ENCODE results near the gene BAZ1A.
A peak's percentile ranks its signal among the peaks of the same experiment; 100 is the strongest.
"Not testable (repeated sequence)": the region's sequence is repeated elsewhere in the genome, so short reads cannot be mapped to it uniquely, and the experiment has no call there.

Gene BAZ1A

DNA sequence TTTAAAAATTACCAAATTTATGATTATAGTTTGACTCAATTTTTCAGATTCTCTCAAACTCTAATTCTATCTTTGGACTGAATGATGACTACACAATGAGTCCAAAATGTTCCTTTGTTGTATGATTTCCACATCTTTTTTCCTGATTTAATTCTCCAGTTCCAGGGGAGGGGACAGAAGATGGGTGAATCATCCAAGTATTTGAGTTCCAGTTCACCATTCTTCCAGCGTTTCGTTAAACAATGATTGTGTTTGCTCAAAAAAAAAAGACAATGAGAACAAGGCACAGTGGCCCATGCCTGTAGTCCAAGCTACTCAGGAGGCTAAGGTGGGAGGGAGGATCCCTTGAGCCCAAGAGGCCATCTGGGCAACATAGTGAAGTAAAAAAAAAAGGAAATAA, 23.8 kb downstream of the BAZ1A start:
- DNase-seq: no peak

DNA sequence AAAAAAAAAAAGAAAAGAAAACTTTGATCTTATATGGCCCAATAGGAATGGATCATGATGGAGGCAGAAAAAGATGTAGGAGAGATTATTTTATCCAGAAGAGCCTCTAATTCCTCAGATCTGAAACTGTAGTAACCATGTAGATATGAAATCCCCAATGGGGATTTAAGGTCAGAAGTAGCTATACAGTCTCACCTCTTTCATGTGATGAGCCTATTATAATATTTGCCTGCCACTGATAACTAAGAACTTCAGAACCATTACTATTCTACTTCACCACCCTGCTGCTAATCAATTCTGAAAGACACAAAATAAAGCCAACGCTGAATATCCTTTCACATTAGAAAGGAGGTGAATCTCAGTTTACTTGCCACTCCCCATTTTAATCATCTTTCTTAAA, 29.3 kb downstream of the BAZ1A start:
- no peak for DNase-seq

DNA sequence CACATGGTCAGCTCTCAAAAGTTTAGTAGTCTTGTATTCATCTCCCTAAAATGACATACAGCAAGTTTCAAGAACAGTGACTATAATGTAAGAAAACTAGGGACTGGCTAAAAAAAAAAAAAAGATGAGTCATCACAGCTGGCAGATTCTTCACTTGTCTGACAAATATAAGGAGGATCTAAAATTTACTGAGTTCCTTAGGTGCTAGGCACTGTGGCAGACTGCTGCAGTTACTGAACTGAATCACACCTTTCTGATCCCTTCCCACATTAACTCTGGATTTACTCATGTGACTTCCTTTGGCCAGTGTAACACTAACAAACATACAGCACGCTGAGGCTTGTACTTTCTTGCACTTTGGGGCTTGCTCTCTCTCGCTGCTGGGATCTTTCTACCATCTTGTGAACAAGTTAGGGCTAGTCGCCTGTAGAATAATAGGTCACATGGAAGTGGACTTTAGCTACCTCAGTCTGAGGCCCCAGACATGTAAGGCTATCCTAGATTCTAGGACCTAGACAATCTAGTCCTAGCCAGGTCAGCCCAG, 32.1 kb downstream of the BAZ1A start:
- no peak for DNase-seq

DNA sequence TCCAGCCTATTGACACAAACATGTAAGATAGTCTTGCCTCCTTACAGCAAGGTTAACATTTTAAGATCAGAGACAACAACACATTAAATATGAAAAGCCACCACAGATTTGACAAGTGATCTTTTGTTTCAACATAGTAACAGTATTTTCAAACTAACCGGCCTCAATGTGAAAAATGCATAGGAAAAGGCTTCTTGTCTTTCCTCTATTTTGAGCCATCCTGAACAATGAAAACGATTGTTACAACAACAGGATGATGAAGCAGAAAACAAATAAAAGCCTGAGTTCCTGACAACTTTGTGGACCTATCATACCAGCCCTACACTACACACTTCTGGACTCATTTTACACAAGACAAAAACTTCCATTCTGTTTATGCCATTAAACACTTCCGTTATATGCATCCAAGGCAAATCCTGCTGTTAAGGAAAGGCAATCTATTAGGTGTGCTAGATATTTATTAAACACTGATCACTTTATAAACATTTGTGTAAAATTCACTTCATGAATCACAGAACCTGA, 37.3 kb downstream of the BAZ1A start:
- no peak for DNase-seq

DNA sequence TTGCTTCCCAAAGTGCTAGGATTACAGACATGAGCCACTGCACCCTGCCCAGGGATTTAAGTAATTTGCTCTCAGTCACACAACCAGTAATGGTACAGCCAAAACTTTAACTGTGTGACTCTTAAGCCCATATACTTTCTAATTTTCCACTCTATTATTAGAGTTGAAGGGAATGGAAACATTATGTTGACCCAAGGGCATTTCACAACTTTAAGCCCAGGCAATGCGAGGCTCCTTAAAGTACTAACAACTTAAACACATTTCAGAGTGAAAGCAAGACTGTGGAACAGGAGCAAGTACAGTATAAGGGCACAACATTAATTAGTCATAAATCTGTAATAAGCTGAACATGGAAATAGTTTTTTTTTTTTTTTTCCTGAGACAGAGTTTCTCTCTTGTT, 39.8 kb downstream of the BAZ1A start:
- no peak for DNase-seq

DNA sequence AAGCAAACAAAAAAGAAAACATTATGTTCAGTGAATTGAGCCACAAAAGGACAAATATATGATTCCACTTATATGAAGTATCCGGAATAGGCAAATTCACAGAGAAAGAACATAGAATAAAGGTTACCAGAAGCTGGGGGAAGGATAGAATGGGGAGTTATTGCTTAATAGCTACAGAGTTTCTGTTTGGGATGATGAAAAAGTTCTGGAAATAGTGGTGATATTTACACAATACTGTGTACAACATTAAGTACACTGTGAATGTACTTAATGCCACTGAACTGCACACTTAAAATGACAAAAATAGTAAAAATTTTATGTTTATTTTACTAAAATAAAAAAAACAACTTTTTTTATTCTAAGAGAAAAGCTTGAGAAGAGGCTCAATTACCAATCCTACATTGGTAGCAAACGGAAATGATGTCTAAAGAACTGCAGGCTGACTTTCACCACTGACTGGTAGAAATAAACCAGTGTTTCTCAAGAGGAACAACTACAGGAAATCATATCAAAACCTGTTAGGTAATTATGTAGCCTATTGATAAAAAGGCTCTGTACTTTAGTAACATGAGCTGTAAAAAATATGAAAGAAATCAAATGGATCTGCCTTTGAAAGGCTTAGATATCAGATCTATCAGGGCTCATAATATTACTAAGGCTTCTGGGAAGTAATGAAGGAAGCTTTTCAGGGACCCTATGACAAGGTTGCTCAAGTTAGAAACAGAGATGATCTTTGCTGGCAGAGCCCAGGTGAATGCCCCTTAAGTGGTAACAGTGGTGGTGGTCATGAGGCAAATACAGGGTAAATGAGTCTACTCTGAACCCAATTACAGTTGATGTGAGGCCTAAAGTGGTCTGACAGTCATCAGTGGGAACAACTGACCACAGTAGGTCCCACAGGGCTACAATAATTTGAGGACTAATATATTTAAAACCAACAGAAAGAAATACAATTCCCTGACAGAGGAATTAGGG, 41.3 kb downstream of the BAZ1A start:
- DNase-seq: no peak

DNA sequence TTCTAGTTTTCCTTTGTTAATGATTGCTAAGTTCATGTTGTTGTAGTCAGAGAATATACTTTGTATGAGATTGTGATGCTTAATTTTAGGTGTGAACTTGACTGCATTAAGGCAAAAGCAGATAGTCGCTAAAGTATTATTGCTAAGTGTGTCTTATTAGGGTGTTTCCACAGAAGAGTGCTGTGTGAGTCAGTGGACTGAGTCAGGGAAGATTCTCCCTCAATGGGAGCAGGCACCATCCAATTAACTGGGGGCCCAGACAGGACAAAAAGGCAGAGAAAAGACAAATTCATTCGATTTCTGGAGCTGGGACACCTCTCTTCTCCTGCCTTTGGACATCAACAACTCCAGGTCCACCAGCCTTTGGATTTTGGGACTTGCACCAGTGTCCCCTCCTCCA, 48.5 kb downstream of the BAZ1A start:
- DNase-seq: no peak

DNA sequence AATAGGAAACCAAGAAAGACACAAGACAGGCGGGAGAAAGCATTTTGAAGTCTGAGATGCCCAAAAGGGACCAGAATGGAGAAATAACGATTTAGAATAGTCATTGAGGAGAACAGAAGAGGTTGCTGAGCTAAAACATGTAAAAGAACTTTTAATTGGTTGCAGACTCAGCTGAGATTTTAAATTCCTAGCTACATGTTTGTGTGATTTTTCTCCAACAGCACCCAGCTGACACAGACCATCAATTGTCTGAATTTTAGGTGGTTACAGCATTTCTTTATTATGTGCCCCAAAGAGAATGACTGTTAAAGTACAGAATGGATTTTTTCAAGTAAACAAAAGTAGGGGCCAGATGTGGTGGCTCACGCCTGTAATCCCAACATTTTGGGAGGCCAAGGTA, 50.3 kb downstream of the BAZ1A start:
- no peak for DNase-seq

DNA sequence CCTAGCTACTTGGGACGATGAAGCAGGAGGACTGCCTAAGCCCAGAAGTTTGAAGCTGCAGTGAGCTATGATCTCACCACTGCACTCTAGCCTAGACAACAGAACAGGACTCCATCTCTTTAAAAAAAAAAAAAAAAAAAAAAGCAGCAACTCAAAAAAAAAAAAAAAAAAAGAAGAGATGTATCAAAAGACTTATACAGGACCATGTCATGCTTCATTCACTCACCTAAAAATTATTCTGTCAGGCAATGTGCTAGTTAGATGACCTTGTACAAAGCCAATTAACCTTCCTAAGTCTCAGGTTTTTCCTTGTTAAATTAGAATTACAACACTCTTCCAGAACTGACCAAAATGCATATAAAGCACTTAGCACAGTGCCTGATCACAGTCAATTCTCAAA, 50.9 kb downstream of the BAZ1A start:
- no peak for DNase-seq

DNA sequence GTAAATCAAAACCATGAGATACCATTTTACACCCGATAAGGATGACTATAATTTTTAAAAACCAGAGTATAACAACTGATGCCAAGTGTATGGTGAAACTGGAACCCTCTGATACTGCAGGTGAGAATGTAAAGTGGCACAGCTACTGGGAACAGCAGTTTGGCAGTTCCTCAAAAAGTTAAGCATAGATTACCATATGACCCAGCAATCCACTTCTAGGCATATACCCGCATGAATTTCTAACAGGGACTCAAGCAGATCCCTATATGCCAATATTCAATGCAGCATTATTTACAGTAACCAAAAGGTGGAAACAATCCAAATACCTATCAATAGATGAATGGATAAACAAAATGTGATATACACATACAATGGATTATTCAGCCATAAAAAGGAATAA, 57.4 kb downstream of the BAZ1A start:
- no peak for DNase-seq

DNA sequence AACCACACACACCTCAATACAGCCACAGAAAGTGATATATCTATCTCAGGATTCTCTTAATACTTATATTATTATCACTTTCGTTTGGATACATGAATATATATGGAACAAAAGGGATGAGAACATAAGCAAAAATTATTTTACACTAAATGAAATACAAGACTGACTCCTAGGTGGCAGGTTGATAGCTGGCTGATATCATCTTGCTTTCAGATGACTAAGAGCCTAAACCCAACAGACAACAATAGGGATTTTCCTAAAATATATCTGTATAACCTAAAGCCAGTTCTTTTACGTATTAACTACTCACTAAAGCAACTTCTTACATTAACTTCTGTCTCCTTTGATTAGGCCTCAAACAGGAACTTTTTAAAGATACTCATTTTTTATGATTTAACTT, 65.1 kb downstream of the BAZ1A start:
- DNase-seq: no peak

DNA sequence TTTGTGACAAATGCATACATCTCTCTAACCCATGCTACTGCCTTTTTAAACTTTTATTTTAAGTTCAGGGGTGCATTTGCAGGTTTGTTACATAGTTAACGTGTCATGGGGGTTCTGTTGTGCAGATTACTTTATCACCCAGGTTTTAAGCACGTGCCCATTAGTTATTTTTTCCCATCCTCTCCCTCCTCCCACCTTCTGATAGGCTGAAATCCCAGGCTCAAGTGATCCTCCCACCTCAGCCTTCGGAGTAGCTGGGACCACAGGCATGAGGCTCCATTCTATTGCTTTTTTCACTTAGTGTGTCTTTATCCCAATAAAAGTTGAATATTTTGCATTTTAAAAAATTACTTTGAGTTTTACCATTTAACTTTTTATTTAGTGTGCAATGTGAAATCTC, 68.9 kb downstream of the BAZ1A start:
- no peak for DNase-seq

DNA sequence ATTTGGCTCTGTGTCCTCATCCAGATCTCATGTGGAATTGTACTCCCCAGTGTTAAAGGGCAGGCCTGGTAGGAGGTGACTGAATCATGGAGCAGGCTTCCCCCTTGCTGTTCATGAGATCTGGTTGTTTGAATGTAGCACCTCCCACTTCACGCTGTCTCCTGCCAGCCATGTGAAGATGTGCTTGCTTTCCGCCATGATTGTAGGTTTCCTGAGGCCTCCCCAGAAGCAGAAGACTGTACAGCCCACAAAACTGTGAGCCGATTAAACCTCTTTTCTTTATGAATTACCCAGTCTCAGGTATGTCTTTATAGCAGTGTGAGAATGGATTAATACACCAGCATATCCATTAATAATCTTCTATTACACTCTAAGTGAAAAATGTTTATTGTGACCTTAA, 70.2 kb downstream of the BAZ1A start:
- no peak for DNase-seq

DNA sequence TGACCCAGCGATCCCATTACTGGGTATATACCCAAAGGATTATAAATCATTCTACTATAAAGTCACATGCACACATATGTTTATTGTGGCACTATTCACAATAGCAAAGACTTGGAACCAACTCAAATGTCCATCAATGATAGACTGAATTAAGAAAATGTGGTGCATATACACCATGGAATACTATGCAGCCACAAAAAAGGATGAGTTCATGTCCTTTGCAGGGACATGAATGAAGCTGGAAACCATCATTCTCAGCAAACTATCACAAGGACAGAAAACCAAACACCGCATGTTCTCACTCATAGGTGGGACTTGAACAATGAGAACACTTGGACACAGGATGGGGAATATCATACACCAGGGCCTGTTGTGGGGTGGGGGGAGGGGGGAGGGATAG, 76.3 kb downstream of the BAZ1A start:
- DNase-seq: not testable (repeated sequence)

DNA sequence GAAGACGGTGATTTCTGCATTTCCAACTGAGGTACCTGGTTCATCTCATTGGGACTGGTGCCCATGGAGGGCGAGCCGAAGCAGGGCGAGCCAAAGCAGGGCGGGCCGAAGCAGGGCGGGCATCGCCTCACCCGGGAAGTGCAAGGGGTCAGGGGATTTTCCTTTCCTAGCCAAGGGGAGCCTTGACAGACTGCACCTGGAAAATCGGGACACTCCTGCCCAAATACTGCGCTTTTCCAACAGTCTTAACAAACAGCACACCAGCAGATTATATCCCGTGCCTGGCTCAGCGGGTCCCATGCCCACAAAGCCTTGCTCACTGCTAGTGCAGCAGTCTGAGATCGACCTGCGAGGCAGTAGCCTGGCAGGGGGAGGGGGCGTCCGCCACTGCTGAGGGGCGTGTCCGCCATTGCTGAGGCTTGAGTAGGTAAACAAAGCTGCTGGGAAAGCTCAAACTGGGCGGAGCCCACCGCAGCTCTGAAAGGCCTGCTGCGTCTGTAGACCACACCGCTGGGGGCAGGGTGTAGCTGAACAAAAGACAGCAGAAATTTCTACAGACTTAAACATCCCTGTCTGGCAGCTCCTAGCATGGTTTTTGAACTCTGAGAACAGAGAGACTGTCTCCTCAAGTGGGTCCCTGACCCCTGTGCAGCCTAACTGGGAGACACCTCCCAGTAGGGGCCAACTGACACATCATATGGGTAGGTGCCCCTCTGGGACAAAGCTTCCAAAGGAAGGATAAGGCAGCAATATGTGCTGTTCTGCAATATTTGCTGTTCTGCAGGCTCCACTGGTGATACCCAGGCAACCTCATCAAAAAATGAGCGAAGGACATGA, 77.2 kb downstream of the BAZ1A start:
- DNase-seq: no peak

DNA sequence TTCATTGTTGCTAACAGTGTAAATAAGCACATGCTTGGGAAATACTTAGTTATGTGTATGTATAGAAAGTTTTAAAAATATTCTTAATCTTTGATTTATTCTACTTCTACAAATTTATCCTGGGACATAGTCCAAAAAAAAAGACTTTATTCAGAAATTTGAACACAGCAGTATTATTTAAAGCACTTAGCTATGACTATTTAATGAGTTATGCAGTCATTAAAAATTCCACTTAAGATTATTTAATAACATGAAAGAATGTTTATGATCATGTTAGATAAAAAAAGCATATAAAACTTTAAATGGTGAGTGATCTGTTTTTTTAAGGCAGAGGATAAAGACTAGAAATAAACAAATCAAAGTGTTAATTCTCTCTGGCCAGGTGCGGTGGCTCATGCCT, 78.3 kb downstream of the BAZ1A start:
- no peak for DNase-seq

DNA sequence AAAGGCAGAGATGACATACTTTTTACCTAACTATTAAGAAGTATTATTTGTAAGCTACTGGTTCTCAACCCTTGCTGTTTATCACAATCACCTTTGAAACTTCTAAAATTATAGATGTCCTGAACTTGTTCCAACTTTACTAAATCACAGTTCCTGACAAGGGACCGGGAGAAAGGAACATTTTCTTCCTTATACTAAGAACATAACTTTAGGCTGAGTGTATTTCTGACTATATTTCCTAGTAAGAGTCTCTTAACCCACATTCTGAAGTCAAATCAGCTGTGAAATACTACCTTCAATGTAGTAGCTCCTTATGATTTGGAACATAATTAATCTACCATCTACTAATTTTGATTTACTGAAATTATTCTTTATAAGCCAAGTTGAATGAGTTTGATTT, 80.2 kb downstream of the BAZ1A start:
- no peak for DNase-seq

DNA sequence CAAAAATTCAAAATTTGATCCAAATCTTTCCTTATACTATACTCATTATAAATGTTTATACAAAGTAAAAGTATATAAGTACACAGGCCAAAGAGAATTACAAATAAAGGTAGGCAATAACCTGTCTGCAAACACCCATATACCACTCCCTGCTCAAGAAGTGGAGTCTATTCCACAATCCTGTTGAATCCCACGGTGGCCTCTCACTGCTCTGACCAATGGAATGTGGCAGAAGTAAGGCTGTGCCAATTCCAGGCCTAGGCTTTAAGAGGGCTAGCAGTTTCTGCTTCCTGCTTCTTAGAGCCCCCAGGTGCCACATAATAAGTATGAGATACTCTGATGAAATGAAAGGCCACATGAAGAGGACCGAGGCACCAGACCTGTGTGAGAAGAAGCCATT, 80.9 kb downstream of the BAZ1A start:
- no peak for DNase-seq

DNA sequence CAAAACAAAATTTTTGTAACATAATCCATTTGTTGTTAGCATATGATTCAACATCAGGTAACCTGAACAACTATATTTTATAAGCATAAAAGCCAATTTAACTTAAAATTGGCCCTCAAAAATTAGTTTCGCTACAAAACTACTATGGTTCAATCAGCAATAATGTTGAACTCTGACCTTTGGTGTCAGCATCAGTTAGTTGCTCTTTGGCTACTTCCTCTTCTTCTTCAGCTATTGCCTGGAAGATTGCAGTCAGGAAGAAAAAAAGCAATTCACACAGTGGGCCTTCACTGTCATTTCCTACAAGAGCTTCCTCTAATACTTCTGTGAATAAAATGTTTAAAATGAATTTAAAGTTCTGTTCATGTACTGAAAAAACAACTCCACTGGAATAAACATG, 82.6 kb downstream of the BAZ1A start:
- no peak for DNase-seq

DNA sequence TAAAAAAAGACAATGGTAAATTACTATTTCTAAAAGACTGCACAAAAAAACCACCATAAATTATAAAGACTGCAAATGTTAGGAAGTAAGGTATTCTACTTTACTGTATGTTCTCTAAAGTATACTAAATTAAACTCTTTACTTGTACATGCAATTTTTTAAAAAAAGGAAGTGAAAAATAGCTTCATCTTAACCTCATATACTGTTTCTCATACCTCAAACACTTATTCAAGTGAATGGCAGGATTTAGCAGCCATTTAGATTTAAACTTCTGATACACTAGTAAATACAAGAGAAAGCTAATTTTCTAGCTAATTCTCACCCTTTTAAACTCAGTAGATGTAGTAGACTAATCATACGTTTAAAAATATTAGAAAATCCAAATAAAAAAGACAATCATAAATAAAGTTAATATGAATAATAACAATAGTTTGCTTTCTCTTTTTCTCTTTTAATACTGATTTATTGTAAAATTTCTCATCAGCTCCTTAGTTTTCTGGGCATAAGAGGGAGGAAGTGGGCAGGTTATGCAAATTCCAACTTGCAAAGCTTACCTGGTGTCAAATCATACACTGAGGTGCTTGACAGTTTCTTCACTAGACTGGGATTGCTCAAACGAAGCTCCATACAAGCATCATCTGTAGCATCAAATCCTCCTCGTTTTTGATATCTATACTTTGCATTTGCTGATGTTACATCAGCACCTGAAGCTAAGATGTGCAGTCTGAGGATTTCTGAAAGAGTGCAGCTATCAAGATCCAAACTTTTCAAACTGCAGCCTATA, 89.7 kb downstream of the BAZ1A start:
- DNase-seq: no peak

DNA sequence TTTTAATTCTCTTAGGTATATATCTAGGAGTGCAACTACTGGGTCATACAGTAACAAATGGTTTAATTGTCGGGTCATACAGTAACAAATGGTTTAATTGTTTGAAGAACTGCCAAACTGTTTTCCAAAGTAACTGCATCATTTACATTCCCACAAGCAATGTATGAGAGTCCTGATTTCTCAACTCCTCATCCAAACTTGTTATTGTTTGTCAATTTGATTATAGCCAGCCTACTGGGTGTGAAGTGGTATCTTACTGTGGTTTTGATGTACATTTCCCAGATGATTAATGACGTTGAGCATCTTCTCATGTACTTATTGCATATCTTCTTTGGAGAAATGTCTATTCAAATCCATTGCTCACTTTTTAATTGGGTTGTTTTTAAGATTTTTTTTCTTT, 93.1 kb downstream of the BAZ1A start:
- no peak for DNase-seq

DNA sequence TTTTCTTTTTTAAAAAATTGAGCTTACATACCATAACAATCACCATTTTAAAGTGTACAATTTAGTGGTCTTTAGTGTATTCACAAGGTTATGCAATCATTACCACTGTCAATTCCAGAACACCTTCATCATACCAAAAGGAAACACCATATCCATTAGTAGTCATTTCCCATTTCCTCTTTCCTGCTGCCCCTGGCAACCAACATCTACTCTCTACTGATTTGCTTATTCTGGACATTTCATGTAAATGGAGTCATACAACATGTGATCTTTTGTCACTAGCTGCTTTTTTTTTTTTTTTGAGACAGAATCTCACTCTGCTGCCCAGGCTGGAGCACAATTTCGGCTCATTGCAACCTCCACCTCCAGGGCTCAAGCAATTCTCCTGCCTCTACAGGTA, 93.9 kb downstream of the BAZ1A start:
- peak; percentile 37 for DNase-seq

DNA sequence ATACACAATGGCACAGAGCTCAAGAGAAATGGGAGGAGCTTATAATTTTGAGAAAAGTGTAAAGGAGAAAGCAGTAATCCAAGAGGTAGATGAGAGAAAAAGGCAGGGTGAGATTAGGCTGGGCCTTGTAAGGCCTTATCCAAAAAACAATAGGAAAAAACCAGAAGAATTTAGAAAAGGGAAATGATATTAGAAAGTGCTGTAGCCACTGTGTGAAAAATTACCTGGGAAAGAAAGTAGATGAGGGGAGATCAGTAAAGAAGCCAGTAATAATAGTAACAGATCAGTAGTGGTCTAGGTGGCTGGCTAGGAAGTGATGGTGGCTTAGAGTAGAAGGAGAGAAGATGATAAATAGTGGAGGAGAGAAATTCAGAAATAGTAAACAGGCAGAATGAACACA, 94.5 kb downstream of the BAZ1A start:
- DNase-seq: no peak

Data from amniotic stem cell (primary cell).